Chondrocyte (in vitro differentiated cells): ENCODE results near the gene MXD1. TPM values are rescaled to one million over a fixed set of nuclear protein-coding genes. Genes with fewer than 3 reads are reported as not detected.

Experiments
- DNase-seq: peaks from one replicate; pipeline ENCODE4 v3.0.0; 2021; ENCODE audit warnings: mixed read lengths, low spot score
- H3K27ac Mint-ChIP-seq: one replicate; pipeline ENCODE4 v1.8.0; 2021; ENCODE audit warnings: mild to moderate bottlenecking, moderate library complexity, mixed read lengths; ENCODE audit not compliant: unreplicated experiment
- H3K27me3 Mint-ChIP-seq: 2 replicates; pipeline ENCODE4 v1.8.0; 2021; ENCODE audit warnings: low read depth, mixed read lengths
- H3K36me3 Mint-ChIP-seq: 2 replicates; pipeline ENCODE4 v1.8.0; 2021; ENCODE audit warnings: low read depth, mixed read lengths
- H3K4me1 Mint-ChIP-seq: 2 replicates; pipeline ENCODE4 v1.8.0; 2021; ENCODE audit warnings: low read depth, mild to moderate bottlenecking, mixed read lengths
- H3K4me3 Mint-ChIP-seq: one replicate; pipeline ENCODE4 v1.8.0; 2021; ENCODE audit warnings: mild to moderate bottlenecking, moderate library complexity, mixed read lengths; ENCODE audit not compliant: unreplicated experiment
- H3K9me3 Mint-ChIP-seq: 2 replicates; pipeline ENCODE4 v1.8.0; 2021; ENCODE audit warnings: low read depth, mixed read lengths
- total RNA-seq: library from RNA; stranded (reverse); gene quantifications from 3 replicates; pipeline ENCODE4 v1.2.1, GENCODE V29; 2021
- TF ChIP-seq, protein P1 (sequence below): fragments of 200-600 bp; sonication (generic); IDR thresholded peaks from 2 replicates; pipeline ENCODE4 v1.5.0; 2021; ENCODE audit warnings: antibody characterized with exemption, mild to moderate bottlenecking, moderate library complexity

MXD1 gene
- total RNA-seq, 1 donor from 2014 or later, result 16.9 TPM

- Mint-ChIP-seq H3K36me3 (peaks cover 15% of the 10 kb centered on the region), H3K27ac (no peak overlapping the region), H3K9me3 (no peaks in the 10 kb centered on the region), H3K4me1 (peaks cover 4% of the 10 kb centered on the region), H3K27me3 (no peaks in the 10 kb centered on the region), H3K4me3 (no peak overlapping the region)
- TF ChIP-seq, protein P1, sequence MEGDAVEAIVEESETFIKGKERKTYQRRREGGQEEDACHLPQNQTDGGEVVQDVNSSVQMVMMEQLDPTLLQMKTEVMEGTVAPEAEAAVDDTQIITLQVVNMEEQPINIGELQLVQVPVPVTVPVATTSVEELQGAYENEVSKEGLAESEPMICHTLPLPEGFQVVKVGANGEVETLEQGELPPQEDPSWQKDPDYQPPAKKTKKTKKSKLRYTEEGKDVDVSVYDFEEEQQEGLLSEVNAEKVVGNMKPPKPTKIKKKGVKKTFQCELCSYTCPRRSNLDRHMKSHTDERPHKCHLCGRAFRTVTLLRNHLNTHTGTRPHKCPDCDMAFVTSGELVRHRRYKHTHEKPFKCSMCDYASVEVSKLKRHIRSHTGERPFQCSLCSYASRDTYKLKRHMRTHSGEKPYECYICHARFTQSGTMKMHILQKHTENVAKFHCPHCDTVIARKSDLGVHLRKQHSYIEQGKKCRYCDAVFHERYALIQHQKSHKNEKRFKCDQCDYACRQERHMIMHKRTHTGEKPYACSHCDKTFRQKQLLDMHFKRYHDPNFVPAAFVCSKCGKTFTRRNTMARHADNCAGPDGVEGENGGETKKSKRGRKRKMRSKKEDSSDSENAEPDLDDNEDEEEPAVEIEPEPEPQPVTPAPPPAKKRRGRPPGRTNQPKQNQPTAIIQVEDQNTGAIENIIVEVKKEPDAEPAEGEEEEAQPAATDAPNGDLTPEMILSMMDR, result no peak
- DNase-seq, result no peak
Measured at GRCh38 chr2:69926849-69927515, 12.1 kb downstream of the MXD1 start.

- Mint-ChIP-seq H3K27me3 (no peaks in the 10 kb centered on the region), H3K4me3 (no peak overlapping the region), H3K36me3 (peaks cover 21% of the 10 kb centered on the region), H3K27ac (peak overlapping the region; percentile 10), H3K4me1 (peaks cover 35% of the 10 kb centered on the region), H3K9me3 (no peaks in the 10 kb centered on the region)
- TF ChIP-seq, protein P1, result no peak
- DNase-seq, result no peak
Measured at GRCh38 chr2:69931832-69932595, 17.1 kb downstream of the MXD1 start.

- H3K36me3 Mint-ChIP-seq, result peaks cover 22% of the 10 kb centered on the region
- no peaks in the 10 kb centered on the region for H3K9me3 Mint-ChIP-seq
- H3K4me1 Mint-ChIP-seq, result peaks cover 38% of the 10 kb centered on the region
- DNase-seq, result no peak
- no peaks in the 10 kb centered on the region for H3K27me3 Mint-ChIP-seq
- H3K4me3 Mint-ChIP-seq, result no peak overlapping the region
- H3K27ac Mint-ChIP-seq, result peak overlapping the region; percentile 60
- TF ChIP-seq, protein P1, result no peak
Measured at GRCh38 chr2:69932596-69932922, 17.6 kb downstream of the MXD1 start.

DNA sequence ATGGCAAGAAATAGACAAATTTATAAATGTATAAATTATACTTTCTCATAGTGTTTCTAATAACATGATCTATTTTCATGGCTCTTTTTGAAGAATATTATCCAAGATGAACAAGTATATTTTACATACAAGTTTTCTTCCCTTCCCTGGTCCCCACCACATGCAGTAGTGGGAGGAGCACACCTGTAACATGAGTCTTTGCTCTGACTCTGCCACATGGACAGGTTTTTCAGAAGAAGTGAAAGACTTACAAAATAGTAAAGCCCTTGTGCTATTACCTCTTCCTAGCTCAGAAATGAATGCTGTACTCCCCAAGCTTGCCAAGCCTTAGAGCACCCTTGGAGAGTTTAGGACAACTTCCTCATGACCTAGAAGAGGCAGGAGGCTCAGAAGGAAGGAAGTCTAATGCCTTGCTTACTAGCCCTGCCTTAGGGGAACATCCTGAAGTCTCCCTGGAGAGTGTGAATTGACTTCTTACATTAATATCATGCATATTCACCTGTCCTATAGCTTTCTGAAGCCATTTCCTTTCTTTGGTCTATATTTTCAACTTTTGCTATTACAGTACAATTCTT, 18.4 kb downstream of the MXD1 start:
- no peak for DNase-seq
- no peak overlapping the region for H3K4me3 Mint-ChIP-seq
- H3K36me3 Mint-ChIP-seq, result peaks cover 24% of the 10 kb centered on the region
- H3K27ac Mint-ChIP-seq, result peak overlapping the region; percentile 97
- H3K9me3 Mint-ChIP-seq, result no peaks in the 10 kb centered on the region
- H3K4me1 Mint-ChIP-seq, result peaks cover 38% of the 10 kb centered on the region
- no peaks in the 10 kb centered on the region for H3K27me3 Mint-ChIP-seq
- TF ChIP-seq, protein P1, result no peak

- Mint-ChIP-seq H3K4me3 (peak overlapping the region; percentile 51), H3K4me1 (peaks cover 38% of the 10 kb centered on the region), H3K27ac (peak overlapping the region; percentile 97), H3K36me3 (peaks cover 31% of the 10 kb centered on the region), H3K9me3 (no peaks in the 10 kb centered on the region), H3K27me3 (no peaks in the 10 kb centered on the region)
- TF ChIP-seq, protein P1, result no peak
- no peak for DNase-seq
Measured at GRCh38 chr2:69933839-69934613, 19.1 kb downstream of the MXD1 start.
